HepG2 (cell line): ENCODE results near the gene HCRT. TPM values are rescaled to one million over a fixed set of nuclear protein-coding genes. Genes with fewer than 3 reads are reported as not detected.

Experiments
- CENPBD1 ChIP-seq: sonication (generic); formaldehyde crosslinking; IDR thresholded peaks from 2 replicates; pipeline ENCODE4 v1.8.0; 2022; ENCODE audit warnings: missing genetic modification reagents, low read depth, mild to moderate bottlenecking, borderline replicate concordance
- CSRNP1 ChIP-seq: sonication (generic); formaldehyde crosslinking; IDR thresholded peaks from 2 replicates; pipeline ENCODE4 v1.8.1; 2023; ENCODE audit warnings: mild to moderate bottlenecking, missing genetic modification reagents
- HIVEP1 ChIP-seq: sonication (generic); formaldehyde crosslinking; IDR thresholded peaks from 2 replicates; pipeline ENCODE4 v1.4.0; 2020; ENCODE audit warnings: mild to moderate bottlenecking, missing genetic modification reagents
- HOXA7 ChIP-seq: sonication (generic); formaldehyde crosslinking; IDR thresholded peaks from 2 replicates; pipeline ENCODE4 v1.8.1; 2022; ENCODE audit warnings: mild to moderate bottlenecking, missing genetic modification reagents, moderate library complexity
- IKZF4 ChIP-seq: sonication (generic); formaldehyde crosslinking; IDR thresholded peaks from 2 replicates; pipeline ENCODE4 v1.5.1; 2020; ENCODE audit warnings: borderline replicate concordance, mild to moderate bottlenecking, low read depth, missing genetic modification reagents; ENCODE audit errors: not compliant biosample characterization
- SIX1 ChIP-seq: sonication (generic); formaldehyde crosslinking; IDR thresholded peaks from 2 replicates; pipeline ENCODE4 v1.4.0; 2020; ENCODE audit warnings: missing genetic modification reagents, borderline replicate concordance
- SMARCE1 ChIP-seq: fragments of 450-650 bp; IDR thresholded peaks from 2 replicates; pipeline ENCODE4 v1.6.1; 2017; ENCODE audit warnings: borderline replicate concordance
- TMF1 ChIP-seq: sonication (generic); formaldehyde crosslinking; IDR thresholded peaks from 2 replicates; pipeline ENCODE4 v1.8.1; 2022; ENCODE audit warnings: low read depth, missing genetic modification reagents
- ZBTB4 ChIP-seq: sonication (generic); formaldehyde crosslinking; IDR thresholded peaks from 2 replicates; pipeline ENCODE4 v1.4.0; 2020; ENCODE audit warnings: missing genetic modification reagents, mild to moderate bottlenecking, borderline replicate concordance
- ZMYM2 ChIP-seq: sonication (generic); formaldehyde crosslinking; IDR thresholded peaks from 2 replicates; pipeline ENCODE4 v1.8.0; 2022; ENCODE audit warnings: mild to moderate bottlenecking, missing genetic modification reagents
- ZNF556 ChIP-seq: sonication (generic); formaldehyde crosslinking; IDR thresholded peaks from 2 replicates; pipeline ENCODE4 v1.4.0; 2020; ENCODE audit warnings: mild to moderate bottlenecking, missing genetic modification reagents, borderline replicate concordance
- ZNF660 ChIP-seq: sonication (generic); formaldehyde crosslinking; IDR thresholded peaks from 2 replicates; pipeline ENCODE4 v1.5.1; 2020; ENCODE audit warnings: mild to moderate bottlenecking, low read depth, missing genetic modification reagents, borderline replicate concordance
- ZNF800 ChIP-seq: sonication (generic); formaldehyde crosslinking; IDR thresholded peaks from 2 replicates; pipeline ENCODE4 v1.4.0; 2020; ENCODE audit warnings: missing genetic modification reagents
- polyA plus RNA-seq, 8 experiments: library from polyadenylated mRNA; depleted of rRNA in 3 of 8; stranded (reverse) in 7 of 8; unstranded in 1 of 8; fragments of >200 nt; fragmentation: Illumina TruSeq in 4 of 8; extraction: Trizol in 4 of 8; gene quantifications; 2 replicates each; pipeline versions ENCODE4 v1.2.1 to v1.2.3, GENCODE V29; 2011 to 2016; ENCODE audit warnings: low read depth in 4 of 8, missing spikeins in 1 of 8, mixed read lengths in 1 of 8; ENCODE audit not compliant: insufficient read depth in 1 of 8
- total RNA-seq, 5 experiments: library from RNA; depleted of rRNA; stranded (reverse); fragments of >200 nt; fragmentation: Illumina TruSeq; extraction: Trizol; gene quantifications; 2 replicates each; pipeline ENCODE4 v1.2.3, GENCODE V29; 2016; ENCODE audit warnings: low read depth in 1 of 5
- TF ChIP-seq, protein P1 (sequence below): sonication (generic); formaldehyde crosslinking; IDR thresholded peaks from 2 replicates; pipeline ENCODE4 v1.4.0; 2020; ENCODE audit warnings: missing genetic modification reagents, borderline replicate concordance
- TF ChIP-seq, protein P2 (sequence below): sonication (generic); formaldehyde crosslinking; IDR thresholded peaks from 2 replicates; pipeline ENCODE4 v1.8.0; 2022; ENCODE audit warnings: mild to moderate bottlenecking, missing genetic modification reagents

Gene HCRT
- total and polyA plus RNA-seq, 2 of the 13 experiments (the other 11 are each of a cell fraction or from before 2014, with no cell fraction given): not detected

GRCh38 chr17:42193969-42194899 is 9.0 kb upstream of the HCRT start, which contains the start of gene GHDC (continued):
- TF ChIP-seq, protein P1, sequence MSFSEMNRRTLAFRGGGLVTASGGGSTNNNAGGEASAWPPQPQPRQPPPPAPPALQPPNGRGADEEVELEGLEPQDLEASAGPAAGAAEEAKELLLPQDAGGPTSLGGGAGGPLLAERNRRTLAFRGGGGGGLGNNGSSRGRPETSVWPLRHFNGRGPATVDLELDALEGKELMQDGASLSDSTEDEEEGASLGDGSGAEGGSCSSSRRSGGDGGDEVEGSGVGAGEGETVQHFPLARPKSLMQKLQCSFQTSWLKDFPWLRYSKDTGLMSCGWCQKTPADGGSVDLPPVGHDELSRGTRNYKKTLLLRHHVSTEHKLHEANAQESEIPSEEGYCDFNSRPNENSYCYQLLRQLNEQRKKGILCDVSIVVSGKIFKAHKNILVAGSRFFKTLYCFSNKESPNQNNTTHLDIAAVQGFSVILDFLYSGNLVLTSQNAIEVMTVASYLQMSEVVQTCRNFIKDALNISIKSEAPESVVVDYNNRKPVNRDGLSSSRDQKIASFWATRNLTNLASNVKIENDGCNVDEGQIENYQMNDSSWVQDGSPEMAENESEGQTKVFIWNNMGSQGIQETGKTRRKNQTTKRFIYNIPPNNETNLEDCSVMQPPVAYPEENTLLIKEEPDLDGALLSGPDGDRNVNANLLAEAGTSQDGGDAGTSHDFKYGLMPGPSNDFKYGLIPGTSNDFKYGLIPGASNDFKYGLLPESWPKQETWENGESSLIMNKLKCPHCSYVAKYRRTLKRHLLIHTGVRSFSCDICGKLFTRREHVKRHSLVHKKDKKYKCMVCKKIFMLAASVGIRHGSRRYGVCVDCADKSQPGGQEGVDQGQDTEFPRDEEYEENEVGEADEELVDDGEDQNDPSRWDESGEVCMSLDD (CRISPR knock-in tag): no peak
- TF ChIP-seq ZNF556 (peak; percentile 65; the same call in 1 of the 2 replicates), SMARCE1 (no peak), CSRNP1 (CRISPR knock-in tag) (no peak), ZNF660 (CRISPR knock-in tag) (no peak), IKZF4 (no peak), HIVEP1 (CRISPR knock-in tag) (peak; percentile 86), ZNF800 (CRISPR knock-in tag) (no peak), SIX1 (no peak), ZMYM2 (no peak), CENPBD1 (CRISPR knock-in tag) (no peak), HOXA7 (CRISPR knock-in tag) (no peak), TMF1 (no peak), ZBTB4 (CRISPR knock-in tag) (0 out of 2 replicates have a peak, but pooled peaks have one; percentile 81)
- TF ChIP-seq, protein P2, sequence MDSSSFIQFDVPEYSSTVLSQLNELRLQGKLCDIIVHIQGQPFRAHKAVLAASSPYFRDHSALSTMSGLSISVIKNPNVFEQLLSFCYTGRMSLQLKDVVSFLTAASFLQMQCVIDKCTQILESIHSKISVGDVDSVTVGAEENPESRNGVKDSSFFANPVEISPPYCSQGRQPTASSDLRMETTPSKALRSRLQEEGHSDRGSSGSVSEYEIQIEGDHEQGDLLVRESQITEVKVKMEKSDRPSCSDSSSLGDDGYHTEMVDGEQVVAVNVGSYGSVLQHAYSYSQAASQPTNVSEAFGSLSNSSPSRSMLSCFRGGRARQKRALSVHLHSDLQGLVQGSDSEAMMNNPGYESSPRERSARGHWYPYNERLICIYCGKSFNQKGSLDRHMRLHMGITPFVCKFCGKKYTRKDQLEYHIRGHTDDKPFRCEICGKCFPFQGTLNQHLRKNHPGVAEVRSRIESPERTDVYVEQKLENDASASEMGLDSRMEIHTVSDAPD (CRISPR knock-in tag): no peak
